ENCODE data around the gene ZBED2. TPM values are rescaled to one million over a fixed set of nuclear protein-coding genes. Genes with fewer than 3 reads are reported as not detected.

The ZBED2 gene
- total RNA-seq, 1 experiment from 2014 or later = 19.0 TPM

- no peak for DNase-seq (ENCODE audit: unreplicated experiment)
- CTCF ChIA-PET = interaction anchor here (0.5 to 3.9 kb wide), 11 partner anchors 9 to 507 kb away, joined by 3 to 36 read pairs (median 3); no protein-coding TSS in a partner anchor
- peaks cover 59% of the 10 kb centered on the region for H3K4me1 Mint-ChIP-seq (ENCODE audit: insufficient read depth, unreplicated experiment)
- no peak overlapping the region for H3K4me3 Mint-ChIP-seq (ENCODE audit: unreplicated experiment)
- BruUV-seq (replicated peaks) = no TSS peak
- peaks cover 7% of the 10 kb centered on the region for H3K9me3 Mint-ChIP-seq (ENCODE audit: unreplicated experiment)
- POLR2A ChIA-PET = interaction anchor here (0.5 to 2.1 kb wide), 9 partner anchors 12 to 1087 kb away, joined by 3 to 12 read pairs (median 5); no protein-coding TSS in a partner anchor
- no peaks in the 10 kb centered on the region for H3K36me3 Mint-ChIP-seq (ENCODE audit: insufficient read depth, unreplicated experiment)
- no peak for TF ChIP-seq CTCF (IDR thresholded peaks at IDR 0.05; ENCODE audit: unreplicated experiment)
- intact Hi-C loops (cut with micrococcal nuclease) = no loop called here
- H3K27me3 Mint-ChIP-seq (ENCODE audit: insufficient read depth, unreplicated experiment) = no peaks in the 10 kb centered on the region
- H3K27ac Mint-ChIP-seq (ENCODE audit: low read depth, unreplicated experiment) = peak overlapping the region; percentile 77
Observed at GRCh38 chr3:111590143-111590491, 5.0 kb downstream of the ZBED2 start.

- no peak for DNase-seq (ENCODE audit: unreplicated experiment)
- TF ChIP-seq CTCF (IDR thresholded peaks at IDR 0.05; ENCODE audit: unreplicated experiment) = no peak
- Mint-ChIP-seq H3K4me3 (ENCODE audit: unreplicated experiment) (no peak overlapping the region), H3K4me1 (ENCODE audit: insufficient read depth, unreplicated experiment) (peaks cover 60% of the 10 kb centered on the region), H3K27me3 (ENCODE audit: insufficient read depth, unreplicated experiment) (no peaks in the 10 kb centered on the region), H3K36me3 (ENCODE audit: insufficient read depth, unreplicated experiment) (peaks cover 6% of the 10 kb centered on the region), H3K9me3 (ENCODE audit: unreplicated experiment) (peaks cover 7% of the 10 kb centered on the region), H3K27ac (ENCODE audit: low read depth, unreplicated experiment) (peak overlapping the region; percentile 77)
- POLR2A ChIA-PET = interaction anchor here (0.5 to 2.1 kb wide), 12 partner anchors 11 to 1088 kb away, joined by 3 to 12 read pairs (median 4); partner anchors contain the start of gene ABHD10
- CTCF ChIA-PET = interaction anchor here (0.5 to 3.9 kb wide), 12 partner anchors 9 to 506 kb away, joined by 3 to 36 read pairs (median 3); no protein-coding TSS in a partner anchor
- intact Hi-C loops (cut with micrococcal nuclease) = no loop called here
- no TSS peak for BruUV-seq (replicated peaks)
Observed at GRCh38 chr3:111589303-111590142, 5.6 kb downstream of the ZBED2 start.

GRCh38 chr3:111588527-111588926, 6.6 kb downstream of the ZBED2 start:
- no peak for TF ChIP-seq CTCF (IDR thresholded peaks at IDR 0.05; ENCODE audit: unreplicated experiment)
- Mint-ChIP-seq H3K4me3 (ENCODE audit: unreplicated experiment) (no peak overlapping the region), H3K27me3 (ENCODE audit: insufficient read depth, unreplicated experiment) (no peaks in the 10 kb centered on the region), H3K27ac (ENCODE audit: low read depth, unreplicated experiment) (peak overlapping the region; percentile 77), H3K4me1 (ENCODE audit: insufficient read depth, unreplicated experiment) (peaks cover 58% of the 10 kb centered on the region), H3K36me3 (ENCODE audit: insufficient read depth, unreplicated experiment) (peaks cover 6% of the 10 kb centered on the region), H3K9me3 (ENCODE audit: unreplicated experiment) (peaks cover 7% of the 10 kb centered on the region)
- intact Hi-C loops (cut with micrococcal nuclease) = no loop called here
- CTCF ChIA-PET = interaction anchor here (0.6 to 3.9 kb wide), 3 partner anchors 10 to 233 kb away, joined by 3 to 36 read pairs (median 5); no protein-coding TSS in a partner anchor
- POLR2A ChIA-PET = interaction anchor here (0.6 to 2.0 kb wide), 3 partner anchors 10 to 391 kb away, joined by 3 to 12 read pairs (median 3); partner anchors contain the start of gene ABHD10
- no peak for DNase-seq (ENCODE audit: unreplicated experiment)
- no TSS peak for BruUV-seq (replicated peaks)

GRCh38 chr3:111585217-111585616, 9.9 kb downstream of the ZBED2 start:
- H3K4me1 Mint-ChIP-seq (ENCODE audit: insufficient read depth, unreplicated experiment) = peaks cover 59% of the 10 kb centered on the region
- intact Hi-C loops (cut with micrococcal nuclease) = loop anchor here (2.0 kb wide), 1 partner anchor 26 kb away; no protein-coding TSS in a partner anchor
- no peak overlapping the region for H3K4me3 Mint-ChIP-seq (ENCODE audit: unreplicated experiment)
- CTCF ChIA-PET = interaction anchor here (0.6 to 1.5 kb wide), 10 partner anchors 10 to 382 kb away, joined by 3 to 6 read pairs (median 4); partner anchors contain the start of gene ZBED2
- DNase-seq (ENCODE audit: unreplicated experiment) = peak; percentile 84
- H3K27me3 Mint-ChIP-seq (ENCODE audit: insufficient read depth, unreplicated experiment) = no peaks in the 10 kb centered on the region
- TF ChIP-seq CTCF (IDR thresholded peaks at IDR 0.05; ENCODE audit: unreplicated experiment) = no peak
- peaks cover 6% of the 10 kb centered on the region for H3K36me3 Mint-ChIP-seq (ENCODE audit: insufficient read depth, unreplicated experiment)
- peak overlapping the region; percentile 88 for H3K27ac Mint-ChIP-seq (ENCODE audit: low read depth, unreplicated experiment)
- no TSS peak for BruUV-seq (replicated peaks)
- H3K9me3 Mint-ChIP-seq (ENCODE audit: unreplicated experiment) = peaks cover 7% of the 10 kb centered on the region
- POLR2A ChIA-PET = interaction anchor here (0.7 to 2.1 kb wide), 11 partner anchors 9 to 429 kb away, joined by 3 to 40 read pairs (median 3); partner anchors contain the start of gene ZBED2

All from MCF 10A (cell line).